ENCODE data around the gene HMGB2. TPM values are rescaled to one million over a fixed set of nuclear protein-coding genes. Genes with fewer than 3 reads are reported as not detected.

HMGB2 gene
- 29.2 and 30.4 TPM in 2 replicates for total RNA-seq

DNA sequence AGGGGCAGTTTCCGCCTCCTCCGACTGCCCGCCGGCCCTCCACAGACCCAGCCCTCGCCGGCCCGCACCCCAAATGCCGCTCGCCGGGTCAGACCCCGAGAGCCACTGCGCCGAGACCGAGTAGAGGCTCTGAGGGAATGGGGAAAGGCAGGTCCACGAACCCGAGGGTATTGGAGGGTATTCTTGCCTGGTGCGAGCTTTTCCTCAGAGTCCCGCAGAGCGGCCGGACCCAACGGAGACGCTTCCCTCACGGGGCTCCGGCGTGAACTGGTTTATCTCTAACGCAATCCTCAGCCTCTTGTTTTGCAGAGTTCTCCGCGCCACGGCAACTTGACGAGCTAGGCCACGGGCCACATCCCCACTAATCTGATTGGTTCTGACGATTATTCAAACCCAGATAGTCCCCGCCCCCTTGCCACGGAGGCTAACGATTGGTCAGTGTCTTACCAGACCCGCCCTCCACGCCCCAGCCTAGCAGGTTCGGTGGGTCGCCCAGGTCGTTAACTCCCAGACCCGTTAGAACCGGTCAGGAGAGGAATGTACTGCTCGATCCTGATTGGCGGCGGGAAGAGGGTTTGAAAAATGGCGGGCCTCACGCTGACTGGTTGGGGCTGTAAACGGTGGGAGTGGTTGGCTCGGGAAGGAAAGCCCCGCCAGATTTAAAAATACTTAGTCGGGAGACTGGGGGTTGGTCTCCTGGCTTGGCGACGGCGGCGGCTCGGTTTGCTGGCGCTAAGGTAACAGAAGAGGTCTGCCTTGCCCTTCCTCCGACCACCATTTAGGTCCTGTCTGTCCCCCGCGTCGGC, at the start of gene HMGB2:
Gene HMGB2 (minus strand): TSS at position 274 of the 806 bp plus-strand sequence. CDS start 709 bp downstream, outside the sequence.
- peaks cover 15% of the 10 kb centered on the region for H4K20me1 ChIP-seq (ENCODE audit: insufficient read depth, low read length)
- peak within 1 kb of the TSS; percentile 98 for H3K27ac ChIP-seq (ENCODE audit: low read depth, low read length)
- H2AFZ ChIP-seq (ENCODE audit: low read length) = peak within 1 kb of the TSS; percentile 94
- no peaks in the 10 kb centered on the region for H3K27me3 ChIP-seq (ENCODE audit: insufficient read depth, low read length)
- peaks cover 31% of the 10 kb centered on the region for H3K79me2 ChIP-seq (ENCODE audit: insufficient read depth, low read length)
- no peaks in the 10 kb centered on the region for H3K9me3 ChIP-seq (ENCODE audit: low read depth, low read length)
- H3K4me1 ChIP-seq (ENCODE audit: insufficient read depth, low read length) = peaks cover 30% of the 10 kb centered on the region
- peak; percentile 98 for DNase-seq (ENCODE audit: insufficient read length, low spot score, missing footprints)
- H3K36me3 ChIP-seq (ENCODE audit: insufficient read depth, low read length) = peaks cover 30% of the 10 kb centered on the region
- H3K4me3 ChIP-seq (ENCODE audit: insufficient read depth, low read length) = peak within 1 kb of the TSS; percentile 95
- H3K4me2 ChIP-seq (ENCODE audit: insufficient read depth, low read length) = peak within 1 kb of the TSS; percentile 93
- TF ChIP-seq, protein P1, sequence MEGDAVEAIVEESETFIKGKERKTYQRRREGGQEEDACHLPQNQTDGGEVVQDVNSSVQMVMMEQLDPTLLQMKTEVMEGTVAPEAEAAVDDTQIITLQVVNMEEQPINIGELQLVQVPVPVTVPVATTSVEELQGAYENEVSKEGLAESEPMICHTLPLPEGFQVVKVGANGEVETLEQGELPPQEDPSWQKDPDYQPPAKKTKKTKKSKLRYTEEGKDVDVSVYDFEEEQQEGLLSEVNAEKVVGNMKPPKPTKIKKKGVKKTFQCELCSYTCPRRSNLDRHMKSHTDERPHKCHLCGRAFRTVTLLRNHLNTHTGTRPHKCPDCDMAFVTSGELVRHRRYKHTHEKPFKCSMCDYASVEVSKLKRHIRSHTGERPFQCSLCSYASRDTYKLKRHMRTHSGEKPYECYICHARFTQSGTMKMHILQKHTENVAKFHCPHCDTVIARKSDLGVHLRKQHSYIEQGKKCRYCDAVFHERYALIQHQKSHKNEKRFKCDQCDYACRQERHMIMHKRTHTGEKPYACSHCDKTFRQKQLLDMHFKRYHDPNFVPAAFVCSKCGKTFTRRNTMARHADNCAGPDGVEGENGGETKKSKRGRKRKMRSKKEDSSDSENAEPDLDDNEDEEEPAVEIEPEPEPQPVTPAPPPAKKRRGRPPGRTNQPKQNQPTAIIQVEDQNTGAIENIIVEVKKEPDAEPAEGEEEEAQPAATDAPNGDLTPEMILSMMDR (IDR thresholded peaks at IDR 0.05; ENCODE audit: extremely low read depth, low read depth, low read length) = no peak

DNA sequence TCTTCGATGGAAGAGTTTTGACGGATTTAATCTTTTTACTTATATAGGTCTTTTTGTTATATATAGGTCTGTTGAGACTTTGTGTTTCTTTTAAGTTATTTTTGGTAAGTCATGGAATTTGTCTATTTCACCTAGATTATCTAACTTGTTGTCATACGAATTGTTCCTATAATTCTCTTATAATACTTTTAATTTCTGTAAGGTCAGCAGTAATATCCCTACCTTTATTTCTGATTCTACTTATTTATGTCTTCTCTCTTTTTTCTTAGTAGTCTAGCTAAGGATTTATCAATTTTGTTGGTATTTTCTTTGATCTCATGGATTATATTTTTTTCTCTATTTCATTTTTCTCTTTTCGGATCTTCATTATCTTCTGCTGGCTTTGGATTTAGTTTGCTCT, 48.2 kb upstream of the HMGB2 start:
- H3K79me2 ChIP-seq (ENCODE audit: insufficient read depth, low read length) = no peaks in the 10 kb centered on the region
- H3K36me3 ChIP-seq (ENCODE audit: insufficient read depth, low read length) = no peaks in the 10 kb centered on the region
- no peaks in the 10 kb centered on the region for H3K4me1 ChIP-seq (ENCODE audit: insufficient read depth, low read length)
- H3K9me3 ChIP-seq (ENCODE audit: low read depth, low read length) = no peaks in the 10 kb centered on the region
- no peaks in the 10 kb centered on the region for H4K20me1 ChIP-seq (ENCODE audit: insufficient read depth, low read length)
- no peak for DNase-seq (ENCODE audit: insufficient read length, low spot score, missing footprints)
- H3K4me2 ChIP-seq (ENCODE audit: insufficient read depth, low read length) = no peak overlapping the region
- TF ChIP-seq, protein P1 (IDR thresholded peaks at IDR 0.05; ENCODE audit: extremely low read depth, low read depth, low read length) = no peak
- H3K27ac ChIP-seq (ENCODE audit: low read depth, low read length) = no peak overlapping the region
- H2AFZ ChIP-seq (ENCODE audit: low read length) = no peak overlapping the region
- H3K27me3 ChIP-seq (ENCODE audit: insufficient read depth, low read length) = no peaks in the 10 kb centered on the region
- H3K4me3 ChIP-seq (ENCODE audit: insufficient read depth, low read length) = no peak overlapping the region

DNA sequence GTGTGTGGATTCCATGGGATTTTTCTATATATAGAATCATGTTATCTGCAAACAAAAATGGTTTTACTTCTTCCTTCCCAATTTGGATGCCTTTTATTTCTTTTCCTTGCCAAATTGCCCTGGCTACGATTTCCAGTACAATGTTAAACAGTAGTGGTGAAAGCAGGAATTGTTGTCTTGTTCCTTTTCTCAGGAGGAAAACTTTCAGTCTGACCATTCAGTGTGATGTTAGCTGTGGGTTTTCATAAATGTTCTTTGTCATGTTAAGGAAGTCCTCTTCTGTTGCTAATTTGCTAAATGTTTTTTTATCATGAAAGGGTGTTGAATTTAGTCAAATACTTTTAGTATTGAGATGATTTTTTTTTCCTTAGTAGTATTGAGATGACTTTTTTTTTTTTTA, 47.5 kb upstream of the HMGB2 start:
- Histone ChIP-seq H2AFZ (ENCODE audit: low read length) (no peak overlapping the region), H3K27ac (ENCODE audit: low read depth, low read length) (no peak overlapping the region), H3K4me2 (ENCODE audit: insufficient read depth, low read length) (no peak overlapping the region), H3K4me1 (ENCODE audit: insufficient read depth, low read length) (no peaks in the 10 kb centered on the region), H3K36me3 (ENCODE audit: insufficient read depth, low read length) (peaks cover 7% of the 10 kb centered on the region), H3K4me3 (ENCODE audit: insufficient read depth, low read length) (no peak overlapping the region), H3K79me2 (ENCODE audit: insufficient read depth, low read length) (no peaks in the 10 kb centered on the region), H4K20me1 (ENCODE audit: insufficient read depth, low read length) (no peaks in the 10 kb centered on the region), H3K27me3 (ENCODE audit: insufficient read depth, low read length) (no peaks in the 10 kb centered on the region), H3K9me3 (ENCODE audit: low read depth, low read length) (no peaks in the 10 kb centered on the region)
- DNase-seq (ENCODE audit: insufficient read length, low spot score, missing footprints) = no peak
- TF ChIP-seq, protein P1 (IDR thresholded peaks at IDR 0.05; ENCODE audit: extremely low read depth, low read depth, low read length) = no peak

DNA sequence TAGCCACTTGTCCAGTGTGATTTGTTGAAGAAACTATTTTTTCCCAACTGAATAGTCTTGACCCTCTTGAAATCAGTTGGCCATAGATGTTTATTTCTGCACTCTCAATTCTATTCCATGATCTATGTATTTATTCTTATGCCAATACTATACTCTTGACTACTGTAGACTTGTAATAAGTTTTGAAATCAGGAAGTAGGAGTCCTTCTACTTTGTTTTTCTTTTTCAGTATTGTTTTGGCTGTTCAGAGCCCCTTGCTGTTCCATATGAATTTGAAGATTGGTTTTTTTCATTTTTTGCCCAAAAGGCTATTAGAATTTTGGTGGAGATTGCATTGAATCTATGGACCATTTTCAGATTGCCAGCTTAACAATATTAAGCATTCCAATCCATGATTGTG, 46.8 kb upstream of the HMGB2 start:
- no peak overlapping the region for H3K4me2 ChIP-seq (ENCODE audit: insufficient read depth, low read length)
- H3K4me1 ChIP-seq (ENCODE audit: insufficient read depth, low read length) = no peaks in the 10 kb centered on the region
- H3K4me3 ChIP-seq (ENCODE audit: insufficient read depth, low read length) = no peak overlapping the region
- no peaks in the 10 kb centered on the region for H3K27me3 ChIP-seq (ENCODE audit: insufficient read depth, low read length)
- H3K79me2 ChIP-seq (ENCODE audit: insufficient read depth, low read length) = peaks cover under 1% of the 10 kb centered on the region
- no peak for DNase-seq (ENCODE audit: insufficient read length, low spot score, missing footprints)
- TF ChIP-seq, protein P1 (IDR thresholded peaks at IDR 0.05; ENCODE audit: extremely low read depth, low read depth, low read length) = no peak
- no peak overlapping the region for H3K27ac ChIP-seq (ENCODE audit: low read depth, low read length)
- H2AFZ ChIP-seq (ENCODE audit: low read length) = no peak overlapping the region
- H4K20me1 ChIP-seq (ENCODE audit: insufficient read depth, low read length) = no peaks in the 10 kb centered on the region
- peaks cover 12% of the 10 kb centered on the region for H3K36me3 ChIP-seq (ENCODE audit: insufficient read depth, low read length)
- no peaks in the 10 kb centered on the region for H3K9me3 ChIP-seq (ENCODE audit: low read depth, low read length)

Measured in osteoblast (primary cell).